ENCODE measurements around the gene CPVL. TPM values are rescaled to one million over a fixed set of nuclear protein-coding genes. Genes with fewer than 3 reads are reported as not detected.

CPVL gene
- total and polyA plus RNA-seq, 2 donors (not counting 1 experiment from before 2014, with no cell fraction given): 2.6 TPM; not detected in 1

DNA sequence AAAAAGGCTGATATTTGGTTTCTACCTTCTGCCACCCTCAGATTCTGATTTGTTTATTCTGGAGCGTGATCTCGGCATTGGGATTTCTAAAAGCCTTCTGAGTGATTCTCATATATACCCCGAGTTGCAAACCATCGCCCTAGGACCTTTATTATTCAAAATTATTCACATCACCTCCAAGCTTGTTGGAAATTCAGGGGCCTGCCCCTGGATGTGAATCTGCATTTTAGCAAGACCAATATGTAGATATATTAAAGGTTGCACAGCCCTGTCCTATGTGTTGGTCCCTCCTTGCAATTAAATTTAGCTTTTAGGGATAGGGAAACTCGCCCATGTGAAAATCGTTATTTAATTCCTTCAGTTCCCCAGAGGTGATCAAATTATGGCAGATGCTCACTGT is 39.3 kb upstream of the CPVL start:
- H3K9me3 ChIP-seq (ENCODE audit: control extremely low read depth in 1 of 3, control insufficient read depth in 2 of 3, insufficient read depth in 1 of 3, low read length in 2 of 3): no peaks in the 10 kb centered on the region
- Mint-ChIP-seq H3K4me3 (no peak overlapping the region), H3K4me1 (no peaks in the 10 kb centered on the region), H3K27me3 (peaks cover 16% of the 10 kb centered on the region), H3K9me3 (ENCODE audit: insufficient read depth) (no peaks in the 10 kb centered on the region), H3K27ac (no peak overlapping the region)
- ATAC-seq (ENCODE audit: low read depth): no peak
- WGBS (ENCODE audit: insufficient coverage): 76% methylated on average over 4 of the region's 6 CpGs
- H3K4me3 ChIP-seq (ENCODE audit: control extremely low read depth in 1 of 5, extremely low read depth in 1 of 5, insufficient read depth in 1 of 5, low read depth in 2 of 5, low read length in 4 of 5): no peak overlapping the region
- H3K4me2 ChIP-seq (replicated peaks; ENCODE audit: low read depth, low read length, poor library complexity, severe bottlenecking): no peak overlapping the region
- ChIA-PET POLR2A (no interaction called here), CTCF (interaction anchor here (0.8 to 10.3 kb wide), 2 partner anchors 12 to 223 kb away, joined by 3 to 110 read pairs; no protein-coding TSS in a partner anchor)
- H3K27me3 ChIP-seq (replicated peaks in 1 of 4; ENCODE audit: control extremely low read depth in 1 of 4, control insufficient read depth in 3 of 4, insufficient read depth in 4 of 4, low read length in 3 of 4): peaks cover 0 to 9% (median 3%) of the 10 kb centered on the region in 4 experiments
- H3K4me1 ChIP-seq (ENCODE audit: control insufficient read depth in 2 of 2, insufficient read depth in 2 of 2, low read length in 2 of 2): peaks cover 3 to 5% of the 10 kb centered on the region in 2 donors
- H3K27ac ChIP-seq (ENCODE audit: low read length in 2 of 2): no peak overlapping the region
- no peak overlapping the region for H3K9ac ChIP-seq (ENCODE audit: low read length)
- no peaks in the 10 kb centered on the region for H3K36me3 ChIP-seq (replicated peaks in 1 of 2; ENCODE audit: control extremely low read depth in 1 of 2, control insufficient read depth in 1 of 2, extremely low read depth in 1 of 2, insufficient read depth in 2 of 2, low read length in 1 of 2)
- no peak overlapping the region for H2AFZ ChIP-seq (ENCODE audit: insufficient read depth, low read depth, low read length, poor library complexity, severe bottlenecking)
- H3K79me2 ChIP-seq (ENCODE audit: control insufficient read depth, insufficient read depth, low read length): no peaks in the 10 kb centered on the region
- TF ChIP-seq, protein P1, sequence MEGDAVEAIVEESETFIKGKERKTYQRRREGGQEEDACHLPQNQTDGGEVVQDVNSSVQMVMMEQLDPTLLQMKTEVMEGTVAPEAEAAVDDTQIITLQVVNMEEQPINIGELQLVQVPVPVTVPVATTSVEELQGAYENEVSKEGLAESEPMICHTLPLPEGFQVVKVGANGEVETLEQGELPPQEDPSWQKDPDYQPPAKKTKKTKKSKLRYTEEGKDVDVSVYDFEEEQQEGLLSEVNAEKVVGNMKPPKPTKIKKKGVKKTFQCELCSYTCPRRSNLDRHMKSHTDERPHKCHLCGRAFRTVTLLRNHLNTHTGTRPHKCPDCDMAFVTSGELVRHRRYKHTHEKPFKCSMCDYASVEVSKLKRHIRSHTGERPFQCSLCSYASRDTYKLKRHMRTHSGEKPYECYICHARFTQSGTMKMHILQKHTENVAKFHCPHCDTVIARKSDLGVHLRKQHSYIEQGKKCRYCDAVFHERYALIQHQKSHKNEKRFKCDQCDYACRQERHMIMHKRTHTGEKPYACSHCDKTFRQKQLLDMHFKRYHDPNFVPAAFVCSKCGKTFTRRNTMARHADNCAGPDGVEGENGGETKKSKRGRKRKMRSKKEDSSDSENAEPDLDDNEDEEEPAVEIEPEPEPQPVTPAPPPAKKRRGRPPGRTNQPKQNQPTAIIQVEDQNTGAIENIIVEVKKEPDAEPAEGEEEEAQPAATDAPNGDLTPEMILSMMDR (IDR thresholded peaks at IDR 0.05): no peak
- no peak for TF ChIP-seq EZH2 (IDR thresholded peaks at IDR 0.05; ENCODE audit: borderline replicate concordance, insufficient read depth, low read depth, low read length, poor library complexity, severe bottlenecking)
- intact Hi-C loops (cut with micrococcal nuclease): loop anchor here (5.0 kb wide), 1 partner anchor 263 kb away; no protein-coding TSS in a partner anchor
- no peaks in the 10 kb centered on the region for H4K20me1 ChIP-seq (ENCODE audit: control insufficient read depth, insufficient read depth, low read length, poor library complexity, severe bottlenecking)
- DNase-seq: no peak

DNA sequence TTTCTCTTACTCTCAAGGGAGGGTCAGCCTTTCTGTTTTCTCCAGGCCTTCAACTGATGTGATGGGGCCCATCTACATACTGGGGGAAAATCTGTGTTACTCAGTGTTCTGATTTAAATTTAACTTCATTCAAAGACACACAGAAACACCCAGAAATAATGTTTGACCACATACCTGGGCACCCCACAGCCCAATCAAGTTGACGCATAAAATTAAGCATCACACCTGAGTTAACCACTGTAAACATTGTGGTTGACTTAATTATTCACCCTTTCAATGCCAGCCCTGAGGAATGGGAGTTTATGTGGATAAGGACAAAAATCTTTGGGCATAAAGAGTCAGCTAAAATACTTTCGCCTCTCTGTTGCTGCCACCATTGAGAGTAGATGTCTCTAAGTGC is 38.3 kb upstream of the CPVL start:
- Mint-ChIP-seq H3K27me3 (peaks cover 14% of the 10 kb centered on the region), H3K27ac (no peak overlapping the region), H3K4me3 (no peak overlapping the region), H3K4me1 (no peaks in the 10 kb centered on the region), H3K9me3 (ENCODE audit: insufficient read depth) (no peaks in the 10 kb centered on the region)
- no peak overlapping the region for H3K4me3 ChIP-seq (ENCODE audit: control extremely low read depth in 1 of 5, extremely low read depth in 1 of 5, insufficient read depth in 1 of 5, low read depth in 2 of 5, low read length in 4 of 5)
- intact Hi-C loops (cut with micrococcal nuclease): no loop called here
- H3K4me2 ChIP-seq (replicated peaks; ENCODE audit: low read depth, low read length, poor library complexity, severe bottlenecking): no peak overlapping the region
- WGBS (ENCODE audit: insufficient coverage): no CpG with 5 or more reads among the region's 2 CpGs
- no peak overlapping the region for H3K27ac ChIP-seq (ENCODE audit: low read length in 2 of 2)
- no peaks in the 10 kb centered on the region for H4K20me1 ChIP-seq (ENCODE audit: control insufficient read depth, insufficient read depth, low read length, poor library complexity, severe bottlenecking)
- TF ChIP-seq, protein P1 (IDR thresholded peaks at IDR 0.05): no peak
- TF ChIP-seq EZH2 (IDR thresholded peaks at IDR 0.05; ENCODE audit: borderline replicate concordance, insufficient read depth, low read depth, low read length, poor library complexity, severe bottlenecking): no peak
- peaks cover under 1 to 2% of the 10 kb centered on the region in 2 donors for H3K4me1 ChIP-seq (ENCODE audit: control insufficient read depth in 2 of 2, insufficient read depth in 2 of 2, low read length in 2 of 2)
- H3K36me3 ChIP-seq (replicated peaks in 1 of 2; ENCODE audit: control extremely low read depth in 1 of 2, control insufficient read depth in 1 of 2, extremely low read depth in 1 of 2, insufficient read depth in 2 of 2, low read length in 1 of 2): no peaks in the 10 kb centered on the region
- H3K9me3 ChIP-seq (ENCODE audit: control extremely low read depth in 1 of 3, control insufficient read depth in 2 of 3, insufficient read depth in 1 of 3, low read length in 2 of 3): no peaks in the 10 kb centered on the region
- CTCF ChIA-PET: interaction anchor here (10.3 kb wide), 1 partner anchor 224 kb away, joined by 110 read pairs; no protein-coding TSS in a partner anchor
- DNase-seq (no peak), ATAC-seq (ENCODE audit: low read depth) (no peak)
- POLR2A ChIA-PET: no interaction called here
- H3K79me2 ChIP-seq (ENCODE audit: control insufficient read depth, insufficient read depth, low read length): no peaks in the 10 kb centered on the region
- H3K27me3 ChIP-seq (replicated peaks in 1 of 4; ENCODE audit: control extremely low read depth in 1 of 4, control insufficient read depth in 3 of 4, insufficient read depth in 4 of 4, low read length in 3 of 4): peaks cover 0 to 3% (median 0%) of the 10 kb centered on the region in 4 experiments
- H2AFZ ChIP-seq (ENCODE audit: insufficient read depth, low read depth, low read length, poor library complexity, severe bottlenecking): no peak overlapping the region
- H3K9ac ChIP-seq (ENCODE audit: low read length): no peak overlapping the region

Data from B cell (primary cell).